Brain pericyte (primary cell): ENCODE data around the gene LINGO4.
A peak's percentile ranks its signal among the peaks of the same experiment; 100 is the strongest.

Source experiments
- DNase-seq: peaks from one replicate; pipeline ENCODE4 v3.0.0-alpha.2; 2012; ENCODE audit warnings: low read depth, low spot score

The LINGO4 gene

DNA sequence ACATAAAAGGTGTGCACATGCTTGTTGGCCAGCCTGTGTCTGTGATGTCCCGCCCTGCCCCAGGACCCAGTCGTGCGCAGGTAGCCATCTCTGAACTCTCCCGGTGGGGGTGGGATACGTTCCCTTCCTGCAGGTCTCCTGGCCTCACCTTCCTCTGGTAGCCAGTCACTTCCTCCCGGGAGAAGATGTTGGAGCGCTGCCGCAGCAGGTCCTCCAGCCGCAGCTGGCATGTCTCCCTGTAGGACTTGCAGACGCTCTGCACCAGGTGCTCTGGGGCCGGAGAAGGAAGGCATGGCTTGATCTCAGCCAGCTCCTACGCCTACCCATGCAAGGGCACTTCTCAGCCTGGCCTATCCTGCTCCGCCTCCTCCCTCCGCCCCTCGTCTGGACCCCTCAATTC is 9.2 kb upstream of the LINGO4 start:
- no peak for DNase-seq

DNA sequence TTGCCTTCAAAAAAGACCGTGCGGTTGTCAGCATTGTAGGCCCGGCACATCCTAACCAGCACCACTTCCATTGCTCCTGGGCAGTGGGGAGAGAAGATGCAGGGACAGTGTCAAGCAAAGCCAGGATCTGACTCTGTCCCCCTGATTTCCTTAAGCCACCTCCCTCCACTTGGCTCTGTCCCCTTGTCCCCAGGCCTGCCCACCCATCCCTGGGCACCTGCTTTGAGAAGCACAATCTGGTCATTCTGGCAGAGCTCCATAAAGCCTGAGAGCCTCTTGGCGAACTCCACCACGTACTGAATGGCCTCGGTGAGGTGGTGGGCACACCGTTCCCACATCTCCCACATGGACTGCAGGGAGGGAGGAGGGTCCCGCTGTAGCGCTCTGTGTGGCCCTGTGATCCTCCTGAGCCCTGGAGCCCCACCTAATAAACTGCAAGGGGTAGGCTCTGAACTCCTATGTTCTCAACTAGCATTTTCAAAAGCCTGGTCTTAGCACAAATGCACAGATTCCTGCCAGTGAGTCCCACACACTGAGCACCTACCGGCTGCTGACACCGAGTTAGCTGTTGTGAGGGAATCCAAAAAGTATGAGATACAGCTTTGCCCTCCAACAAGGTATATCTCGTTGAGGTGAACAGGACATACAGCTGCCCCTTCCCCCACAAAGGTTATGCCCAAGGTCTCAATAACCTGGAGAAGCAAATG is 8.2 kb upstream of the LINGO4 start:
- DNase-seq = no peak

GRCh38 chr1:151811181-151811580 is 6.0 kb upstream of the LINGO4 start:
- DNase-seq = no peak

DNA sequence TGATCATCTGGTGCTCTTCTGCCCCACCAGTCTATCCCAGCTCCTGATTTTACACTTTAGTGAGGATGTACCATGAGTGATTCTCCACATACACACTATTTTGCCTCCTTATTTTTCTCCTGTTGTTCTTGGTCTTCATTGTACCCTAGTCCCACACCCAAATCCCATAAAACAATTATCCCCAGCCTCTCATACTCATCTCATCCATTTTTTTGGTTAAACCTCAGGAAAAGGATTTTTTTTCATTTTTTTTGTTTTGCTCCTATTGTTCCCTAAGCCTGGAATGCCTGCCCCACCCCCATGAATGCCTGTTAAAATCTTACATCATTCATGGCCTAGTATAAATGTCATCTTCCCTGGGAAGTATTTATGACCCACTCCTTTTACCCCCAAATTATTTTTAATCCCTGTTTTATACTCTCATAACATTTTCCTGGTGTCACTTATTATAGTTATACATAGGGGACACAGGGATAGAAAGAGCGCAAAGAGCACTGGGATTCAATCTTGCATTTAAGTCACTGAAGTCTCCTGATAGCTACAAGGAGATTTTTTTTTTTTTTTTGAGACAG is 4.9 kb upstream of the LINGO4 start:
- no peak for DNase-seq

GRCh38 chr1:151809290-151809984 is 4.2 kb upstream of the LINGO4 start:
- DNase-seq = no peak

DNA sequence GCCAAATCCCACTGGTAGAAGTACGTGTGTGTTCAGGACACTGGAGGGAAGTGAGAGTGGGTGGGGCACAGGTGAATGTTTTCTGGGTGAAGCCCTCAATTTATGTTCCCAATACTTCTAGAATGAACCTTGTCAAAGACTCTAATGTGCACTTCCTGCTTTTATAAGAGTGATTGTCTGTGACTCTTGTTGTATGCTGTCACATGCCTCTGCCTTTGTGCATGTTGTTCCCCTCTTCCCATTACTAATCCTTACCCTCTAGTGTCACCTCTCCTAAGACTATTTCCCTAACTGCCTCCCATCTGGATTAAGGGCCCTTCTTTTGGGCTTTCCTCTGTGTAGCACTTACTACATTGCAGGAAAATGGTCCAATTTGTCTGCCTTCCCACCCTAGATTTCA is 2.5 kb upstream of the LINGO4 start:
- no peak for DNase-seq

- no peak for DNase-seq
These were observed 1.9 kb upstream of the LINGO4 start for GRCh38 chr1:151807131-151807530.

GRCh38 chr1:151806170-151806569 is 951 bp upstream of the LINGO4 start:
- no peak for DNase-seq

GRCh38 chr1:151803915-151804314 is 1.3 kb downstream of the LINGO4 start:
- no peak for DNase-seq

- DNase-seq = no peak
These were observed 2.1 kb downstream of the LINGO4 start for GRCh38 chr1:151803164-151803563.

DNA sequence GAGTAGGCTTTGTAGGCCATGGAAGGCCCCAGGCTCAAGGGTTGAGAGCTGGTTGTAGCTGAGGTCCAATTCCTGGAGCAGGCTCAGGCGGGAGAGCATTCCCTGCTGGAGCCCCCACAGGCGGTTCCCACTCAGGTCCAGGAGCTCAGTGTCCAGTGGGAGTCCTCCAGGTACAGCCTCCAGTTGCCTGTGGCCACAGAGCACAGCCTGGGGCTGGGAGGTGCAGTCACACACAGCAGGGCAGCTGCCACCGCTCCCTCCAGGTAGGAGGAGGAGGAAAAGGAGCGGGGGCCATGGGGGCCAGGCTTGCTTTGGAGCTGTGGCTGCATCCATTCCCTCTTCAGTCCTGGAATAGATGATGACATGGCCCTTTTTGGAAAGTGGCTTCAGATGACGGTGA is 2.8 kb downstream of the LINGO4 start:
- DNase-seq = no peak

DNA sequence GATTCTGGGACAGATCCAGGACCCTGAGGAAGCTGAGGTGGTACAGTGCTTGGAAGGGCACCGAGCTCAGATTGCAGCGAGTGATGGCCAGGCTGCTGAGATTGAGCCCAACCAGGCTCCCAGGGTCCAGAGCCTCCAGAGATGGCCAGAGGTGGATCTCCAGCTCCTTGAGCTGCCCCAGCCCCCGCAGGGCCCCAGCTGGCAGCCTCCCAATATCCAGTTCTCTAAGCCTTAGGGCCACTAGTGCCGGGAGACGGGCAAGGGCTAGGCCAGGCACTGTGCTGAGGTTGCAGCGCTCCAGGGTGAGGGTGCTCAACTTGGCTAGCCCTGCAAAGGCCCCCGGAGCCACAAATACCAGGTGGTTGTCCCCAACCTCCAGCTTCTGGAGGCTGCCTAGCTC is 3.4 kb downstream of the LINGO4 start:
- DNase-seq = no peak

GRCh38 chr1:151801310-151801820 is 3.9 kb downstream of the LINGO4 start:
- no peak for DNase-seq

GRCh38 chr1:151800830-151801229 is 4.4 kb downstream of the LINGO4 start:
- DNase-seq = no peak

DNA sequence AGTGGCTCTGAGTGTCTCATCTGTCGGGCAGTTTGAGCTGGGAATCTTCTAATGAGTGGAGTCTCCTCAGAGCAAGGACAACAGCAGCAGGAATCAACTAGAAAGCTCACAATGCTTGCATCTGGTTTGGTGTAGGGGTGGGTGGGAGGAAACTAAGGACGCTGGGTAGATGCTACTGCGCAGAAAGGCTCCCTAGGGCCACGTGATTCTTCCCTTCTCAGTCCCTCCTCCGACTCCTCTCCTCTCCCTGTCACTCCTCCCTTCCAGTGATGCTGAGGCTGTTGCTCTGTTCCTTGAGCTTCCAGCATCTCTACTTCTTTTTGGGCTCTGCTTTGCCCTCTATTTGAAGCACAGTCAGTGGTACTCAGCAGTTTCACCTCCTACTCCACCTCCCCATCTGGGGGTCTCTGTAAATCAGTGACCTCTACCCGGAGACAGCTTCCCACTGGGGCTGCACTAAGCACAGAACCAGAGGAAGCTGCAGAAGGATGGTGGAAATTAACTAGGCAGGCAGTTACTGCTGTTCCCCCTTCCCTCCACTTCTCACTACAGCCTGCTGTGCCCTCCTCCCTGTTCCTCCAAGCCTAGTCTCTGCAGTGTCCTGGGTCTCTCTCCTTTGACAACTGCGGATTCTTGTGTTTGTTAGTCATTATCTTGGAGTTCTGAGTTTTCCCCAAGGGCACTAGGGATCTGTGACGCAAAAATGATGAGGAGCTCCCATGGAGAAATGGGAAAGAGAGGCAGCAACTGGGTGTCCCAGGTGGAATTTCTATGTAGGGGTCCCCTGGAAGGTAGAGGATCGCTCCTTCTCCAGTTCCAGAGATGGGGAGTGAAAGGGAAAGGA is 5.8 kb downstream of the LINGO4 start:
- DNase-seq = no peak

- DNase-seq = no peak
These were observed 6.6 kb downstream of the LINGO4 start for GRCh38 chr1:151798571-151798970.

GRCh38 chr1:151790940-151791651 is 14.1 kb downstream of the LINGO4 start:
- DNase-seq = no peak

GRCh38 chr1:151790071-151790939 is 14.9 kb downstream of the LINGO4 start, which contains the start of gene TDRKH:
TDRKH (minus strand) TSS chr1:151790500; CDS start chr1:151783022, 7,478 bp downstream.
- peak; percentile 98 for DNase-seq

- DNase-seq = no peak
These were observed 17.5 kb downstream of the LINGO4 start for GRCh38 chr1:151787689-151788088.

DNA sequence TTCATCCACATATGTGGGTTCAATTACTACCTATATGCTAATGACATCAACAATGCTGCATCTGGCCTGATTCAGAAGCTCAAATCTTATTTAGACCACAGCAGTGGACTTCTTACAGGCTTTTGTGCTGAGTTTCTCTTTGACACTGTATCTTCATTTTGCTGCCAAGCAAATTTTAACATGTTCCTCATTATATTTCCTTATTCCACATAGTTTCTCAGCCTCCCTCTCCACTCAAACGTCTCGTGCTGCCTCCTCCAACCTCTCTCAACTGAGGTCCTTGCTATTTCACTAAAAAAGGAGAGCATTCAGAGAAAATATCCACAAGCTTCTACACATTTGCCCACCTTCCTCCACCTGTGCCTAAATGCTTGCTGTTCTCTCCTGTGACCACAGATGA is 21.4 kb downstream of the LINGO4 start:
- DNase-seq = no peak
